Fibroblast of skin of left quadriceps (primary cell): ENCODE data around the gene MGMT.

ENCODE experiments used
- DNase-seq, 2 experiments: peaks; one replicate each; pipeline ENCODE4 v3.0.0-alpha.2; 2013; ENCODE audit warnings: low read depth in 2 of 2

MGMT gene

DNA sequence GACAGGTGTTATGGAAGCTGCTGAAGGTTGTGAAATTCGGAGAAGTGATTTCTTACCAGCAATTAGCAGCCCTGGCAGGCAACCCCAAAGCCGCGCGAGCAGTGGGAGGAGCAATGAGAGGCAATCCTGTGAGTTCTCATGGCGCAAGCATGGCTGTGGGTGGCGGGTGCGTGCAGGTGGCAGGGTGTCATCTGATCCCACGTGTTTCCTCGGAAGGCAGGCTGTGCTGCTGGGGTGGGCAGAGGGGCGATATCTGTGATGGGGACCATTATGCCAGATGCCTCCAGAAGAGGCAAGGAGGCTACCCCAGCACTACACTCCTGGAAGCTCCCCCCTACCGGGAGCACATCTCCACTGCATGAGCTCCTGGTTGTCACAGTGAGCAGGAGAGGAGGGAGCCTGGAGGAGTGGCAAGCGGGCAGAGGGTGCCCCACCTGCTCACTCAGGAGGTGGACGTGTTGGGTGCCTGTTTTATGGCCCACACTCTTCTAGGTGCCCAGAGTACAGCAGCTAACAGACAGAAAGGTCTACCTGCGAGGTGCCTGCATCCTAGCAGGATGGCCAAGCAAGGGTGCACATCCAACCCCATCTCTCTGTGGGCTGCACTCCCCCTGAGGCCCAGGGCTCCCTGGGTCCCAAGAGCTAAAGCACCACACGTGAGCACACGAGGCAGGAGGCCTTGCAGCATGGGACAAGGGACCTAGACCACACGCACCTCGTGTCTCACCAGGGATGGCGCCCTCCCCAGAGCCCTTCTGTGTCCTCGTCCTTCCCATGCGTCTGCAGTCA, 292.4 kb downstream of the MGMT start:
- no peak for DNase-seq

- DNase-seq, result no peak
Measured at GRCh38 chr10:129760003-129760315, 292.9 kb downstream of the MGMT start.

GRCh38 chr10:129760416-129760815, 293.4 kb downstream of the MGMT start:
- DNase-seq, result no peak

- no peak for DNase-seq
Measured at GRCh38 chr10:129761197-129761972, 294.3 kb downstream of the MGMT start.

DNA sequence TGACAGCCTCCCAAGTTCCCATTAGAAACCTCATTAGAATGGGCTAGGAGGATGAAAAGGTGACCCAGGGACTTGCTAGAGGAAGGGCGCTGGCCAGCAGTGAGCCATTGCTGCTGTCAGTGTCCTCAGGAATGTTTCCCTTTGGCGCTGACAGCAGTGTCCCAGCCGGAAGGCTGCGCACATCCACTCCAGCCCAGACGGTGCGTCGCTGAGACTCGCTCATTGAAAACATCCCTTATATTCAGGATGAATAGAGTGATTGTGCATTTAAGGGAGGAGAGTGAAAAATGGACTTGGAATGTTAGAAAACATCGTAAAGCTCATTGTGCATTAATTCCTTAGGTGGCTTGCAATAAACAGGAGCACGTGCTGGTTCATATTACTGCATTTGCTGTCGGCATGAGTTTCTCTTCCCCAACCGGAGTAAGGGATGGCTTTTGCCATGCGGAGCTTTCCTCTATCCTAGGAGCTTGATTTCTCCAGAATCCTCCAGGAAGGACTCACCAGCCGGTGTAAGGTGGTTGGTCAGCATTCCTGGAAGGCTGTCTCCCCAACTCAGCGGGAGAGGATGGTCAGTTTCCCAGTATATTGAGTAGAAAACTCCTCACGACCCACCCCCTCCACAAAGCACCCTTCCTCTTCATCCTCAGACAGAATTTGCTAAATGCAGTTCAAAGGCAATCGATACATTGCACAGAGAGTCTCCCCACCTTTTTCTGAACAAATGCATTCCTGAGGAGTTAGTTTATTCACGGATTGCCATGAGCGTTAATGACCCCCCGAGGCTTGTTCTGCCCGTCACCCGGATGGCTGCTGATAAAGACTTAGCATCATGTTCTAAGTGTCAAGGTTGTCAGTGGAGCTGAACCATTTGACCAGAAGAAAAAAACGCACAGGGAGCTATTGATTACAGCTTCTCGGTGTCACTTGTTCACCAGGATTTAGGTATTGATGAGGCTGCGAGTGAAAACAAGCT, 295.2 kb downstream of the MGMT start:
- DNase-seq, result no peak

- no peak for DNase-seq
Measured at GRCh38 chr10:129764011-129764900, 297.2 kb downstream of the MGMT start.

DNA sequence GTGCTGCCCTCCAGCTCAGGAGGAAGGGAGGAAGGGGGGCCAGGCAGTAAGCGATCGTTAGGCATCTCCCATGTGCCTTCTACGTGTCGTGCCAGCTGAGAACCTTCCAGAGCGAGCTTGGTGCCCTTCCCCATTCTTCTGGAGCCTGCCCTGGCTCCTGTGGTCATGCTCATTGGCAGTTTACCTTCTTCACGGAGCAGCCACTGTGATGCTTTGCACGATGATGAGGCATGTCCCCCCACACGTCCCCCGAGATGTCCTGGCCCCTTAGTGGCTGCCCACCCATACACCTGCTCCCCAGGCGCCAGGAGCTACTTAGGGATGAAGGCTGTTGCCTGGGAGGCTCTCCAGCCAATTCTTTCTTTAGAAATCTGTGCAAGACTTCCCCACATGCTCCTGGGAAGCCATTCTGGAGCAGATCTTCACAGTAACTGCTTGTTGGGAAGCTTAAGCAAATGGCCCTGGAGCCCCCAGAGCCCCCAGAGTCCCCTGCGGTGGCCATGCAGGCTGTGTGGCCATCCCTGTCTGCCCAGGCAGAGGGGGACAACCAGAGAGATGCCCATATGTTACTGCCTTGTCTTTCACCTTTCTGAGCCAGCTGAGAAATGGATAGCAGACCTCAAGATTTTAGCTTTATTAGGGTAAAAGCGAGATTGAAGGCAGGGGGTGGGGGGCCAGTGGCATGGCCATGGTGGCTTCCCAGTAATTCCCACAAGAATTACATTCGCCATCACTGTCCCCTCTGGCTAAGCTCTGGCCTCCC, 298.0 kb downstream of the MGMT start:
- no peak for DNase-seq

GRCh38 chr10:129765664-129766550, 298.9 kb downstream of the MGMT start:
- DNase-seq, result no peak

- no peak for DNase-seq
Measured at GRCh38 chr10:129766611-129767550, 299.8 kb downstream of the MGMT start.

- no peak for DNase-seq
Measured at GRCh38 chr10:129767751-129768150, 300.7 kb downstream of the MGMT start.

DNA sequence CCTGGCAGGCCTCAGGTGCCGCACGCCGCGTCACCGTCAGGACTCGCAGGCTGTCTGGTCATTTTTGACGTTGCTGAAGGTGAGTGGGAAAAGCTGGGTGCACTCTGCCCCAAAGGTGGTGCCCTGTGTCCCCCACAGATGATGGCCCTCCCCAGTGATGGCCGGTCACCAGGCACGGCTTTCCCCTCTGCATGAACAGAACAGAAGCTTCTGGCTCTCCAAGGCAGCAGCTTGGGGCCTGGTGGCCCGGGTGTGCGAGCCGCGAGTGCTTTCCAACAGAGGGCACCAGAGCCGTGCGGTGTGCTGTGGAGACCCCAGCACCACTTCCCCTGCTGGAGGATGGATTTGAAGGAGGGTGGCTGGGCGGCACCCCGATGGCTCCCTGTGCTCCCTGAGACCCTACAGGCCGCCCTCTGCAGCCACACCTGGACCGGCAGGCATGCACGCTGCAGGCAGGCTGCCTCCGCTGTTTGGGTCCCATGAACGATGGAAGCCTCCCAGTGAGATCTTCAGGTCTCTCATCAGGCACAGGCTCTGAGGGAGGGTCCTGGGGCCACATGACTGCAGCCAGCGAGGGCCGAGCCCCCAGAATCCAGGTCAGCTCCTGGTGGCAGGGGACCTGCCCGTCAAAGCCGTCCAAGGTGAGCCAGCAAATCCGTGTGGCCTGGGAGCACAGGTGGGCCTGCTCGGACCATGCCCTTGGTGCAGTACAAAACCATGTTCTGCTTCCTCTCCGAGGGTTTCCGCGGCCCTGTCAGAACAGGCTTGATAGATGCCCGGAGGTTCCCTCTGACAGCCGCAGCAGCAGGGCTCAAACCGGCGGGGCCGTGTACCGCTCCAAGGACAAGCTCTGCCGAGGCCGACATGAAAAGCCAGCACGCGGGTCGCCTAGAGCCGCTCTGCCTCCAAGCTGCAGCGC, 301.7 kb downstream of the MGMT start:
- no peak for DNase-seq

- no peak for DNase-seq
Measured at GRCh38 chr10:129769381-129770116, 302.5 kb downstream of the MGMT start.

GRCh38 chr10:129770286-129770685, 303.2 kb downstream of the MGMT start:
- no peak for DNase-seq

DNA sequence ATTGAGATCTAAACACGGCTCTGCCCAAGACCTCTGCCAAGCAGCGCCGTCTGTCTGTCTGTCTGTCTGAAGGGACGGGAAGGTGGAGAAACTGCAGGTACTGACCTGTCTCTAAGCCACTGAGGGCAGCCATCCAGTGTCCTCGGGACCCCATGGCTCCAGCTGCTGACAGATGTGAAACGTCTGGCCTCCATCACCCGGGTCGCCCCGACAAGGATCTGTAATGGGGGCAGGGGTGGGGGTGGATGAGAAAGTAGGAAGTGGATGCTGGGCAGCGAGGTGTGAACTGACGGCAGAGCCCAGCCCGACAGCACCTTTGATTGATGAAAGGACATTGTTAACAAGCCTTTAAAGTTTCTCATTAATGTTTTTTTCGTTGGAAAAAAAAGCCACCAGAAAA, 304.0 kb downstream of the MGMT start:
- no peak for DNase-seq

DNA sequence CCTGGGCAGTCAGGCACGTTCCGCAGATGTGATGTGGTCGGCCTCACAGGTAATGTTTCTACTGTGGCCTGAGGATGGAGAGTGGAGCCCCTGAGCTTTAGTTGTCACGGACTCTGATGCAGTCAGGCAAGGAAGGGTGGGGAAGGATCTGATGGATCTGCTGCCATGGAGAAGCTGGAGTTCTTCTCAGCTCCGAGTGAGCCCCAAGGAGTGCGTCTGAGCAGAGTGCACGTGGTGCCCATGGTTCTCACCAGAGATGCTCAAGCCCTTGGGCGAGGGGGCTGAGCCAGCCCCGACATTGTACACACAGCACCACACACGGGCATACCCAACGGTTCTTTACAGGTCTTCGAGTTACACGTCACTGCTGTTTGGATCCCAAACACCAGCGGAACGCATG, 304.5 kb downstream of the MGMT start:
- DNase-seq, result no peak

DNA sequence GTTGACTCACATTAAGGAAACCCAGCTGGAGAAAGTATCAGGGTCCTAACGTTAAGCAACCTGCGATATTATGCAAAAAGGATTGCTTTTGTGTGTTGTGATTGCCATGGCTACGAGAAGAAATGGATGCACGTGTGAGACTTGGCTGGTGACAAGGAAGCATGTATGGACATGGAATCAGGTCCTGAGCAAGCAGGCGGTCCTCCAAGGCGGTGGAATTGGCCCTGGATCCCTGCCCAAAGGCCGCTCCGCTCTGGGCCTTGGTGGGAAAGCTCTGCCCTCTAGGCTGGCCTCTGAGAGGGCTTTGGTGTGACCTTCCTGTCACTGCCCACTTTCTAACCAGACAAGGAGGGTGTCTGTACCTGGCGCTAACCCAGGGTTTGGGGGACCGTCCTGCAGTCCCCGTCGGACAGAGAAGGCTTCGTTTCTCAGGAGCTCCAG, 305.0 kb downstream of the MGMT start:
- DNase-seq, result no peak
